K562 (cell line): Measurements from ENCODE around the gene PILRA. TPM values are rescaled to one million over a fixed set of nuclear protein-coding genes. Genes with fewer than 3 reads are reported as not detected.

Experiments
- ASH1L ChIP-seq: fragments of 450-650 bp; IDR thresholded peaks from 2 replicates; pipeline ENCODE4 v1.6.1; 2018; ENCODE audit warnings: borderline replicate concordance, mild to moderate bottlenecking, low read depth; ENCODE audit not compliant: partially characterized antibody
- CEBPB ChIP-seq: fragments of 450-650 bp; IDR thresholded peaks from 2 replicates; pipeline ENCODE4 v1.6.1; 2016; ENCODE audit warnings: missing genetic modification characterization, missing compliant biosample characterization
- E2F3 ChIP-seq: fragments of 250-450 bp; sonication (Bioruptor Pico); IDR thresholded peaks from 2 replicates; pipeline ENCODE4 v1.4.0; 2020; ENCODE audit warnings: mild to moderate bottlenecking
- E4F1 ChIP-seq: fragments of 250-450 bp; sonication (Bioruptor Pico); IDR thresholded peaks from 2 replicates; pipeline ENCODE4 v1.5.0; 2021; ENCODE audit warnings: mild to moderate bottlenecking, borderline replicate concordance
- EZH2 ChIP-seq: IDR thresholded peaks from 2 replicates; pipeline ENCODE4 v1.6.1; 2012; ENCODE audit warnings: low read depth, mild to moderate bottlenecking, inconsistent platforms, low read length, borderline replicate concordance
- ILK ChIP-seq: fragments of 450-650 bp; IDR thresholded peaks from 2 replicates; pipeline ENCODE4 v1.6.1; 2016; ENCODE audit warnings: missing genetic modification characterization, low read depth, mild to moderate bottlenecking, missing compliant biosample characterization, moderate library complexity, borderline replicate concordance
- JUNB ChIP-seq: fragments of 450-650 bp; formaldehyde crosslinking; conservative IDR thresholded peaks from 2 replicates; pipeline ENCODE4 v1.4.0; 2020; ENCODE audit warnings: mild to moderate bottlenecking
- POLR2H ChIP-seq: IDR thresholded peaks from 2 replicates; pipeline ENCODE4 v1.6.1; 2016; ENCODE audit warnings: missing genetic modification characterization, low read depth, mild to moderate bottlenecking, control low read depth, missing compliant biosample characterization, moderate library complexity
- RBFOX2 ChIP-seq: fragments of 200-400 bp; formaldehyde crosslinking; IDR thresholded peaks from 2 replicates; pipeline ENCODE4 v1.6.1; 2017; ENCODE audit warnings: low read depth, mild to moderate bottlenecking, low read length, moderate library complexity
- RBM15 ChIP-seq: fragments of 200-400 bp; formaldehyde crosslinking; IDR thresholded peaks from 2 replicates; pipeline ENCODE4 v1.6.1; 2018; ENCODE audit warnings: mild to moderate bottlenecking, low read length, moderate library complexity; ENCODE audit not compliant: insufficient read depth
- TCFL5 ChIP-seq: fragments of 250-450 bp; sonication (Bioruptor Pico); conservative IDR thresholded peaks from 2 replicates; pipeline ENCODE4 v1.6.1; 2021; ENCODE audit warnings: mild to moderate bottlenecking, moderate library complexity, matching md5 sums
- THRB ChIP-seq: fragments of 450-650 bp; formaldehyde crosslinking; conservative IDR thresholded peaks from 2 replicates; pipeline ENCODE4 v1.4.0; 2022; ENCODE audit warnings: mild to moderate bottlenecking, missing genetic modification characterization
- TRIM25 ChIP-seq: fragments of 450-650 bp; IDR thresholded peaks from 2 replicates; pipeline ENCODE4 v1.7.0; 2016; ENCODE audit warnings: borderline replicate concordance
- ZBTB43 ChIP-seq: sonication (generic); formaldehyde crosslinking; IDR thresholded peaks from 2 replicates; pipeline ENCODE4 v1.8.0; 2023; ENCODE audit warnings: mild to moderate bottlenecking, missing genetic modification reagents
- ZNF239 ChIP-seq: fragments of 250-450 bp; sonication (Bioruptor Pico); IDR thresholded peaks from 2 replicates; pipeline ENCODE4 v1.4.0; 2020; ENCODE audit warnings: mild to moderate bottlenecking
- polyA plus RNA-seq, 8 experiments: library from polyadenylated mRNA; depleted of rRNA in 4 of 8; stranded (reverse) in 5 of 8; unstranded in 3 of 8; fragments of >200 nt; fragmentation: Nextera tagmentation in 2 of 8; fragmentation: Illumina TruSeq in 1 of 8; extraction: Ambion mirVana in 2 of 8; extraction: Trizol in 1 of 8; gene quantifications; 2 replicates each; pipeline versions ENCODE4 v1.2.1 to v1.2.3, GENCODE V29; 2011 to 2014; ENCODE audit warnings: inconsistent platforms in 1 of 8, missing spikeins in 1 of 8
- total RNA-seq, 7 experiments: library from RNA; depleted of rRNA in 6 of 7; stranded (reverse); fragments of >200 nt in 6 of 7; fragmentation: Illumina TruSeq in 2 of 7; extraction: Trizol in 2 of 7; gene quantifications; 2 replicates each; pipeline versions ENCODE4 v1.2.1 to v1.2.3, GENCODE V29; 2011 to 2021; ENCODE audit warnings: low replicate concordance in 1 of 7
- TF ChIP-seq, protein P1 (sequence below): fragments of 250-450 bp; sonication (Bioruptor Pico); IDR thresholded peaks from 2 replicates; pipeline ENCODE4 v1.4.0; 2020
- TF ChIP-seq, protein P2 (sequence below): sonication (generic); IDR thresholded peaks from 2 replicates; pipeline ENCODE4 v1.6.1; 2016

The PILRA gene
- total and polyA plus RNA-seq, 9 of the 15 experiments (the other 6 are each of a cell fraction or from before 2014, with no cell fraction given): 0.13 to 1.8 (median 0.62) TPM

GRCh38 chr7:100444311-100445278 lies 71.3 kb downstream of the PILRA start (continued):
- TF ChIP-seq ZBTB43 (CRISPR knock-in tag): no peak
- TF ChIP-seq, protein P1, sequence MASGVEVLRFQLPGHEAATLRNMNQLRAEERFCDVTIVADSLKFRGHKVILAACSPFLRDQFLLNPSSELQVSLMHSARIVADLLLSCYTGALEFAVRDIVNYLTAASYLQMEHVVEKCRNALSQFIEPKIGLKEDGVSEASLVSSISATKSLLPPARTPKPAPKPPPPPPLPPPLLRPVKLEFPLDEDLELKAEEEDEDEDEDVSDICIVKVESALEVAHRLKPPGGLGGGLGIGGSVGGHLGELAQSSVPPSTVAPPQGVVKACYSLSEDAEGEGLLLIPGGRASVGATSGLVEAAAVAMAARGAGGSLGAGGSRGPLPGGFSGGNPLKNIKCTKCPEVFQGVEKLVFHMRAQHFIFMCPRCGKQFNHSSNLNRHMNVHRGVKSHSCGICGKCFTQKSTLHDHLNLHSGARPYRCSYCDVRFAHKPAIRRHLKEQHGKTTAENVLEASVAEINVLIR (CRISPR knock-in tag): peak; percentile 26; the same call in 1 of the 2 replicates
- no peak for TF ChIP-seq THRB
- peak; percentile 75 for TF ChIP-seq RBFOX2
- TF ChIP-seq ASH1L: peak; percentile 51
- TF ChIP-seq CEBPB: no peak
- no peak for TF ChIP-seq TCFL5 (CRISPR knock-in tag)
- TF ChIP-seq POLR2H (tag): no peak; the same call in 1 of the 2 replicates
- TF ChIP-seq ILK (tag): no peak
- no peak for TF ChIP-seq E4F1
- TF ChIP-seq E2F3 (CRISPR knock-in tag): peak; percentile 62
- no peak; the same call in 1 of the 2 replicates for TF ChIP-seq ZNF239 (CRISPR knock-in tag)
- TF ChIP-seq RBM15: no peak
- no peak for TF ChIP-seq JUNB (CRISPR knock-in tag)
- TF ChIP-seq, protein P2, sequence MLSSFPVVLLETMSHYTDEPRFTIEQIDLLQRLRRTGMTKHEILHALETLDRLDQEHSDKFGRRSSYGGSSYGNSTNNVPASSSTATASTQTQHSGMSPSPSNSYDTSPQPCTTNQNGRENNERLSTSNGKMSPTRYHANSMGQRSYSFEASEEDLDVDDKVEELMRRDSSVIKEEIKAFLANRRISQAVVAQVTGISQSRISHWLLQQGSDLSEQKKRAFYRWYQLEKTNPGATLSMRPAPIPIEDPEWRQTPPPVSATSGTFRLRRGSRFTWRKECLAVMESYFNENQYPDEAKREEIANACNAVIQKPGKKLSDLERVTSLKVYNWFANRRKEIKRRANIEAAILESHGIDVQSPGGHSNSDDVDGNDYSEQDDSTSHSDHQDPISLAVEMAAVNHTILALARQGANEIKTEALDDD: no peak
- no peak for TF ChIP-seq TRIM25
- no peak for TF ChIP-seq EZH2
